Measurements from ENCODE around the gene HHAT. TPM values are rescaled to one million over a fixed set of nuclear protein-coding genes. Genes with fewer than 3 reads are reported as not detected.

The HHAT gene
- total and polyA plus RNA-seq, 4 donors = 1.2 to 11.3 (median 3.8) TPM

DNA sequence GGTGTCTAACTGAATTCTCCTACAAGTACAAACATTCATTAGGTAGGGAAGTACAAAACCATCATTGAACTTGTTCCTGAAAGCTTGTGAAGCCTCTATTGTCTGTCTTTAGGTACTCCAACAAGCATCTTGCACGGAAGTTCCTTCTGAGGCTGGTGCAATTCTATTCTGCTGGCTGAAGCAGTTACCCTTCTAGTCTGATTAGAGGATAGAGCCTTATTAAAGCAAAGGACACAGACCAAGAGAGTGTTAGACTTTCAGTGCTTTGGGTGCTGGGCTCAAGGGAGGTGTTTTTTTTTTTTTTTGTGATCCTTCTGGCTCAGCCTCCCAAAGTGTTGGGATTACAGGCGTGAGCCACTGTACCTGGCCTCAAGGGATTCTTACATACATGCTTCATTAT lies 43.8 kb downstream of the HHAT start:
- no peak overlapping the region for H3K4me3 ChIP-seq
- H3K36me3 ChIP-seq (ENCODE audit: control insufficient read depth in 4 of 4, insufficient read depth in 4 of 4, low read length in 4 of 4) = peaks cover 0 to 3% (median 0%) of the 10 kb centered on the region in 4 donors
- DNase-seq (no peak), ATAC-seq (ENCODE audit: insufficient read depth, low FRiP score) (no peak)
- peaks cover 0 to 3% (median 0%) of the 10 kb centered on the region in 5 donors for H3K4me1 ChIP-seq (ENCODE audit: control insufficient read depth in 5 of 5, insufficient read depth in 5 of 5, low read length in 5 of 5)
- TF ChIP-seq CTCF (IDR thresholded peaks at IDR 0.05; ENCODE audit: control extremely low read depth, extremely low read depth) = no peak
- H3K27me3 ChIP-seq (ENCODE audit: control insufficient read depth in 3 of 3, insufficient read depth in 3 of 3, low read length in 2 of 3) = no peaks in the 10 kb centered on the region
- H3K9ac ChIP-seq (ENCODE audit: insufficient read depth in 1 of 2, low read length in 2 of 2) = no peak overlapping the region
- no peak overlapping the region for H3K27ac ChIP-seq (ENCODE audit: low read depth in 1 of 2, low read length in 1 of 2)
- WGBS, 2 donors = 94 to 99% methylated on average over 2 of the region's 2 CpGs
- no peaks in the 10 kb centered on the region for H3K9me3 ChIP-seq (ENCODE audit: control insufficient read depth in 4 of 4, insufficient read depth in 3 of 4, low read length in 3 of 4)

DNA sequence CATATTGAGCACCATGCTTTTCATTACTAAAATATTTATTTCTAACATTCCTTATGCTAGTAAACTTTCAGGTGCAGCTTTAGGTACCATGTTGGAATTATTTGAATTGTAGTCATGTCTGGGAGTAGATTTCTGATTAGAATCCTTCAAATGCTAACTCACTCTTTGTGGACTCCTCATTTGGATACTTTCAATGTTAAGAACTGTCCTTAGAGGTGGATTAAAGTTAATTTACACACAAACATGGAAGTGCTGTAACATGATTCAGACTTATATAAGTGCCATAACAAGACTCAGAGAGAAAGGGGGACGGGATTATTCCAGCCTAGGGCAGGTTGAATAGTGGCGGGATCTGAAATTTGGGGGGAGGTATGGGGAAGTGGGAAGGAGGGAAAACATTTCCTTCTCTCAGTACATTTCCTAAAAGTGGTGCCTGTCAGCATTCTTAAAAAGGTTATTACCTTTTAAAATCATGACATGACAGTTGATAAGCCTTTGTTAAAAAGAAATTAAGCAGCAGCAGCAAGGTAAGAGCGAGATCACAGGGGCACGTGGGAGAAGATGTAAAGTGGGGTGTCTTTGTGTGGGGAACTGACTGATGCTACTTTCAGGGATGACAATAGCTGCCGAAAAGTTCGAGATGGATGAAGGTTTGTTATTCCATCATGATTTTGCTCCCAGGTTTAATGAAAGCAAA lies 44.4 kb downstream of the HHAT start:
- 88 to 90% methylated on average over 6 of the region's 6 CpGs for WGBS, 2 donors
- Histone ChIP-seq H3K9ac (ENCODE audit: insufficient read depth in 1 of 2, low read length in 2 of 2) (no peak overlapping the region), H3K4me3 (no peak overlapping the region), H3K36me3 (ENCODE audit: control insufficient read depth in 4 of 4, insufficient read depth in 4 of 4, low read length in 4 of 4) (peaks cover 0 to 3% (median 0%) of the 10 kb centered on the region in 4 donors), H3K9me3 (ENCODE audit: control insufficient read depth in 4 of 4, insufficient read depth in 3 of 4, low read length in 3 of 4) (no peaks in the 10 kb centered on the region), H3K4me1 (ENCODE audit: control insufficient read depth in 5 of 5, insufficient read depth in 5 of 5, low read length in 5 of 5) (peaks cover 0 to 3% (median 2%) of the 10 kb centered on the region in 5 donors), H3K27me3 (ENCODE audit: control insufficient read depth in 3 of 3, insufficient read depth in 3 of 3, low read length in 2 of 3) (no peaks in the 10 kb centered on the region), H3K27ac (ENCODE audit: low read depth in 1 of 2, low read length in 1 of 2) (peak overlapping the region in 1 of 2 donors; percentile 33)
- no peak for ATAC-seq (ENCODE audit: insufficient read depth, low FRiP score)
- DNase-seq = no peak
- no peak for TF ChIP-seq CTCF (IDR thresholded peaks at IDR 0.05; ENCODE audit: control extremely low read depth, extremely low read depth)

- no peak overlapping the region for H3K9ac ChIP-seq (ENCODE audit: insufficient read depth in 1 of 2, low read length in 2 of 2)
- TF ChIP-seq CTCF (IDR thresholded peaks at IDR 0.05; ENCODE audit: control extremely low read depth, extremely low read depth) = no peak
- peaks cover 0 to 3% (median 2%) of the 10 kb centered on the region in 5 donors for H3K4me1 ChIP-seq (ENCODE audit: control insufficient read depth in 5 of 5, insufficient read depth in 5 of 5, low read length in 5 of 5)
- no peak for ATAC-seq (ENCODE audit: insufficient read depth, low FRiP score)
- no peak overlapping the region for H3K4me3 ChIP-seq
- WGBS, 2 donors = 83 to 84% methylated on average over 1 of the region's 1 CpG
- DNase-seq = no peak
- H3K27me3 ChIP-seq (ENCODE audit: control insufficient read depth in 3 of 3, insufficient read depth in 3 of 3, low read length in 2 of 3) = no peaks in the 10 kb centered on the region
- H3K36me3 ChIP-seq (ENCODE audit: control insufficient read depth in 4 of 4, insufficient read depth in 4 of 4, low read length in 4 of 4) = peaks cover 0 to 3% (median 0%) of the 10 kb centered on the region in 4 donors
- H3K27ac ChIP-seq (ENCODE audit: low read depth in 1 of 2, low read length in 1 of 2) = peak overlapping the region in 1 of 2 donors; percentile 33
- no peaks in the 10 kb centered on the region for H3K9me3 ChIP-seq (ENCODE audit: control insufficient read depth in 4 of 4, insufficient read depth in 3 of 4, low read length in 3 of 4)
These were observed 44.9 kb downstream of the HHAT start for GRCh38 chr1:210373628-210373877.
